GM13976 (cell line): ENCODE results near the gene BMI1.
A peak's percentile ranks its signal among the peaks of the same experiment; 100 is the strongest.

Experiments used
- DNase-seq: peaks from one replicate; pipeline ENCODE4 v3.0.0; 2012; ENCODE audit warnings: low spot score
- in situ Hi-C: fragments of 300-500 bp; cut with MboI; formaldehyde crosslinking; loops from one replicate; pipeline ENCODE4 v1.12.0; 2022; ENCODE audit warnings: low sequenced_read_pairs, mixed read lengths, inconsistent platforms; ENCODE audit not compliant: unreplicated experiment
- TF ChIP-seq, protein P1 (sequence below): IDR thresholded peaks from 2 replicates; pipeline ENCODE4 v1.5.1; 2012; ENCODE audit warnings: borderline replicate concordance, mild to moderate bottlenecking; ENCODE audit not compliant: insufficient read depth; ENCODE audit errors: extremely low read depth, missing control alignments, control extremely low read depth

The BMI1 gene

GRCh38 chr10:22342421-22342820 lies 21.5 kb downstream of the BMI1 start:
- DNase-seq, result no peak
- TF ChIP-seq, protein P1, sequence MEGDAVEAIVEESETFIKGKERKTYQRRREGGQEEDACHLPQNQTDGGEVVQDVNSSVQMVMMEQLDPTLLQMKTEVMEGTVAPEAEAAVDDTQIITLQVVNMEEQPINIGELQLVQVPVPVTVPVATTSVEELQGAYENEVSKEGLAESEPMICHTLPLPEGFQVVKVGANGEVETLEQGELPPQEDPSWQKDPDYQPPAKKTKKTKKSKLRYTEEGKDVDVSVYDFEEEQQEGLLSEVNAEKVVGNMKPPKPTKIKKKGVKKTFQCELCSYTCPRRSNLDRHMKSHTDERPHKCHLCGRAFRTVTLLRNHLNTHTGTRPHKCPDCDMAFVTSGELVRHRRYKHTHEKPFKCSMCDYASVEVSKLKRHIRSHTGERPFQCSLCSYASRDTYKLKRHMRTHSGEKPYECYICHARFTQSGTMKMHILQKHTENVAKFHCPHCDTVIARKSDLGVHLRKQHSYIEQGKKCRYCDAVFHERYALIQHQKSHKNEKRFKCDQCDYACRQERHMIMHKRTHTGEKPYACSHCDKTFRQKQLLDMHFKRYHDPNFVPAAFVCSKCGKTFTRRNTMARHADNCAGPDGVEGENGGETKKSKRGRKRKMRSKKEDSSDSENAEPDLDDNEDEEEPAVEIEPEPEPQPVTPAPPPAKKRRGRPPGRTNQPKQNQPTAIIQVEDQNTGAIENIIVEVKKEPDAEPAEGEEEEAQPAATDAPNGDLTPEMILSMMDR, result no peak
- in situ Hi-C loops, result no loop called here

DNA sequence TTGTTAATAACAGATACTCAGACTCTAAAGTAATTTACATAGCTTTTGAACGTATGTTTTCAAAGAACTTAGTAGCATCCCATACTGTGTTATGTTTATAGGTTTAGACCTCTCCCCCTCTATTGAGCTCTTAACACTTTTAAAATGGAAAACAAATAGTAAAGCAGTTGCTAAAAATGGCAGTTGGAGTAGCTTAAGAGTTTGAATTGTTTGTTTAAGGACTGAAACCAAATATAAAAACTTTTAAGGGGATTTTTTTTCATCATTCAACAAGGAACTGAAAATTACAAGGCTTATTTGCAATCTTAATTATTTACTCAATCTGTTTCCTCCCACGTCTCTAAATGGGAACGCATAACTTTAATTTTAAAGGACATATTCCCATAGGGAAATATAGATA lies 22.8 kb downstream of the BMI1 start:
- TF ChIP-seq, protein P1, result no peak
- in situ Hi-C loops, result no loop called here
- DNase-seq, result no peak

DNA sequence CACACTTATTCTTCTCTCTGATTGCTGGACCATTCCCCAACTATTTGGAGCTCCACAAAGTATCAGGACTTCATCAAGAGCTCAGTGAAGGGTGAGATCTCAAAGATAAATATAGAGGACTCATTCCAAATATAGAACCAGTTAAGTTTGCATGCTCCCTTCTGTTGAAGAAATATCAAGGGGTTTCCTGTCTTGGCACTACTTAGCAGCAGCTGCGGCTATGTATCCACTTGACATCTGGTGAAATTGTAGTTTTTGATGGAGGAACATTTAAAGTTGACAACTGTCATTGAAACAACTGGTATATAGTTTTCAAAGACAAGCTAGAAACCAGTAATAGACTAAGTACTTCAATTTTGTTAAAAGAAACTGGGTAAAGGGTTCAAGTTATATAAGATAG lies 23.4 kb downstream of the BMI1 start:
- DNase-seq, result no peak
- TF ChIP-seq, protein P1, result no peak
- in situ Hi-C loops, result no loop called here

DNA sequence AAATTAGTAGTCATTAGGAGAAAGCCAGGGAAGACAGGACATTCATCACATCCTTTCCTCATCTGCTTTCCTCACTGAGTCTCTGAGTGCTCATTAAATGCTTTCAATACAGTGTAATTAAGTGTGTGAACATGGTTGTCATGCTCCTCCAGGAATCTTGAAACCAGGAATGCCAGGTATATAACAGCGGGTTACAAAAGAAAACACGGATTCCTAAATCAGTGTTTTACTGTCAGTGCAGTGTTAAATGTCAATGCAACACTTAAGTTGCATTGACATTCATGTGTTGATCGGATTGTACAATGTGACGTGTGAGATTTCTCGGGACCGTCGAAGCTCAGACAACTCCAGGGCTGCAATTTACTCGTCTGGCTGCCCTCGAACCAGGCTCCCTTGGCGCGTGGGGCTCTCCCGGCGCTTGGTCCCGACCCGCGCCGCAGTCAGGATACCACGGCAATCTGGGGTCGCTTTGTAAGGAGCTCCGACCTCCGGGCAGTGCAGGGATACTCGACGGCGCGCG lies 23.9 kb downstream of the BMI1 start:
- no peak for DNase-seq
- in situ Hi-C loops, result no loop called here
- TF ChIP-seq, protein P1, result no peak

DNA sequence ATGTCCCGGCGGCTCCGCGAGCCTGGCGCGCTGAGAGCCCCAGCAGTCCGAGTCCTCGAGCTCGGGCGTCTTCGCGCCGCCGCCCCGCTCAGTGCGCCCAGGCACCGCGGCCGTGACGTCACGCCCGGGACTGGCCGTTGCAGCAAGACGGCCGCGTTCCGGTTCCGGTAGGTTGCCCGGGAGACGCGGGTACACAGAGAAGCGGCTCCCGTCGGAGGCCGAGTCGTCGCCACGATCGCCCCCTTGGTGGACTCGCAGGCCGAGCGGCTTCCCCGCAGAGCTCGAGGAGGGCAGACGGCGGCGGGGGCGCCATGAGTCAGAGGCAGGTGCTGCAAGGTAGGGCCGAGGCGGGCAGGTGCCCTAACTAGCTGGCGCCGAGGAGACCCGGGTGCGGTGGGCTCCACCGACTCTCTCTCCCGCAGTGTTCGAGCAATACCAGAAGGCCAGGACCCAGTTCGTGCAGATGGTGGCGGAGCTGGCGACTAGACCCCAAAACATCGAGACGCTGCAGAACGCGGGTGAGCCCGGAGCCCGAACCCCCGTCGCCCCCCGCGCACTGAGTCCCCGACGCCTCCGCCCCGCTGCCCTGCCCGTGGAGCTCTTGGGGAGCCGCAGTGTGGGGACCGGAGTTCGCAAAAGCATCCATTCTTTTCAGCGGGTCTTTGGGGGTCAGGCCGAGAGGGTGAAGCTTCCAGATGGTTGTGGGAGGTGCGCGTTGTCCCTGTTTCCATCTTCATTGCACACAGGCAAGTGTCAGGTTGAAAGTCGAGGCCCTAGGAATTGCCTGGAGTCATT lies 24.6 kb downstream of the BMI1 start, which contains the start of gene SPAG6:
Gene SPAG6 (plus strand): TSS at position 196 of the 795 bp plus-strand sequence. CDS start 116 bp downstream, at position 312.
- TF ChIP-seq, protein P1, result no peak
- in situ Hi-C loops, result no loop called here
- DNase-seq, result peak; percentile 48

DNA sequence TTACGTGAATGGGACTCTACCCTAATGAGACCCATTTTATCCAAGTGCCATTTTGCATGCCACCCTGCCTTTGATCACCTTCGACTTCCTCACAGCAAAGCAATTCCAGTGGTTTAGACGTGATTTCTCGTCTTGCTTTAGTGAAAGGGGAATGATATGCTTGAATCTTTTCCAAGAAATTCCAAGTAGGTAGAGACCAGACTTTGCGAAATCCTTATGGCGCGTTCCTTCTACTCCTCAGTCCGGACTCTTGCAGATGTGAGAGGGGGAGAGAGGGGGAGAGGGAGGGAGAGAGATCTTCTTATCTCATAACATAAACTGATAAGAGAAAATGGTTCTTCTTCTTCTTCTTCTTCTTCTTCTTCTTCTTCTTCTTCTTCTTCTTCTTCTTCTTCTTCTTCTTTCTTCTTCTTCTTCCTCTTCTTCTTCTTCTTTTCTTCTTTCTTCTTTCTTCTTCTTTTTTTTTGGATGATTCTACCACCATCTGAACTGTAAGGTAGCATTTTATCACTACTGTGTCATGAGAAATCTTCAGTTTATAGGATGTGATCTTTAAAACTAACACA lies 25.3 kb downstream of the BMI1 start:
- TF ChIP-seq, protein P1, result no peak
- in situ Hi-C loops, result no loop called here
- no peak for DNase-seq
